Prostate gland (tissue), 2 donors: Measurements from ENCODE around the gene NFATC2IP.

Experiments
- CTCF ChIP-seq, 4 experiments: fragments of 200-600 bp in 2 of 4; fragments of 450-650 bp in 2 of 4; sonication (generic) in 2 of 4; IDR thresholded peaks; 1 replicate in 3 of 4; 2 replicates in 1 of 4; pipeline ENCODE4 v1.5.1; 2016 to 2019; ENCODE audit warnings: antibody characterized with exemption in 4 of 4, mild to moderate bottlenecking in 2 of 4, moderate library complexity in 2 of 4
- POLR2A ChIP-seq: fragments of 450-650 bp; IDR thresholded peaks from one replicate; pipeline ENCODE4 v1.6.1; 2016; ENCODE audit warnings: antibody characterized with exemption, mild to moderate bottlenecking
- POLR2AphosphoS5 ChIP-seq: sonication (generic); formaldehyde crosslinking; IDR thresholded peaks from one replicate; pipeline ENCODE4 v1.6.1; 2017; ENCODE audit warnings: antibody characterized with exemption

GRCh38 chr16:28902909-28903308 is 47.8 kb upstream of the NFATC2IP start:
- TF ChIP-seq CTCF (IDR thresholded peaks at IDR 0.05) (no peak), POLR2AphosphoS5 (no peak), POLR2A (no peak)
